Keratinocyte (primary cell): Measurements from ENCODE around the gene ULK3.
A peak's percentile ranks its signal among the peaks of the same experiment; 100 is the strongest.

ENCODE experiments used
- CTCF ChIP-seq, 3 experiments: IDR thresholded peaks in 1 of 3; conservative IDR thresholded peaks in 1 of 3; optimal IDR thresholded peaks in 1 of 3; 2 replicates in 2 of 3; 3 replicates in 1 of 3; pipeline versions ENCODE3 to v1.5.1; 2011; ENCODE audit warnings: low read length in 3 of 3, mild to moderate bottlenecking in 3 of 3, moderate library complexity in 2 of 3, control low read depth in 1 of 3, inconsistent platforms in 1 of 3; ENCODE audit not compliant: insufficient read depth in 2 of 3; ENCODE audit errors: extremely low read depth in 1 of 3
- EZH2 ChIP-seq: IDR thresholded peaks from one replicate; pipeline ENCODE4 v1.6.1; 2012; ENCODE audit warnings: inconsistent platforms, mild to moderate bottlenecking, low read length, moderate library complexity

- TF ChIP-seq CTCF (optimal IDR thresholded peaks at IDR 0.05 in 1 of 3, IDR thresholded peaks at IDR 0.05 in 1 of 3, conservative IDR thresholded peaks at IDR 0.05 in 1 of 3; ENCODE audit: extremely low read depth in 1 of 3, insufficient read depth in 2 of 3, low read length in 3 of 3) (peak in 2 of 3 experiments; percentile 6 to 12), EZH2 (no peak)
Measured at GRCh38 chr15:74808840-74809229, 34.1 kb downstream of the ULK3 start.
